CD4-positive, alpha-beta T cell (primary cell): ENCODE data around the gene CYP4X1. TPM values are rescaled to one million over a fixed set of nuclear protein-coding genes. Genes with fewer than 3 reads are reported as not detected.

Source experiments
- ATAC-seq: fragments of 200-7000 bp; cut with Tn5 transposase; one replicate; pipeline ENCODE4 v1.10.0; 2022; ENCODE audit warnings: mild to moderate bottlenecking; ENCODE audit not compliant: poor library complexity
- CTCF ChIA-PET: fragments of 350-600 bp; sonication (Branson Sonifier 250); formaldehyde crosslinking; loops from one replicate; lab custom pipeline; 2021; ENCODE audit warnings: antibody characterized with exemption, inconsistent platforms; lab: Charles Lee
- POLR2A ChIA-PET: fragments of 350-600 bp; sonication (Branson Sonifier 250); formaldehyde crosslinking; loops from one replicate; lab custom pipeline; 2021; ENCODE audit warnings: antibody characterized with exemption, inconsistent platforms; lab: Charles Lee
- DNase-seq, 14 experiments: peaks; one replicate each; pipeline ENCODE4 v3.0.0-alpha.2; 2013 to 2020; ENCODE audit warnings: mixed read lengths in 2 of 14
- H3K27ac ChIP-seq, 2 donors: one replicate each; pipeline versions ENCODE4 v1.5.1 to v1.7.0; 2013; ENCODE audit warnings: low read length in 2 of 2, low read depth in 1 of 2, mild to moderate bottlenecking in 1 of 2
- H3K27me3 ChIP-seq, 2 experiments: 1 replicate in 1 of 2; 2 replicates in 1 of 2; pipeline versions ENCODE4 v1.6.1 to v1.7.0; 2013; ENCODE audit warnings: low read length in 2 of 2, control low read depth in 1 of 2, mild to moderate bottlenecking in 1 of 2, moderate library complexity in 1 of 2; ENCODE audit not compliant: insufficient read depth in 2 of 2, control insufficient read depth in 1 of 2
- H3K36me3 ChIP-seq: one replicate; pipeline ENCODE4 v1.6.1; 2013; ENCODE audit warnings: low read length, control low read depth; ENCODE audit not compliant: insufficient read depth
- H3K4me1 ChIP-seq: one replicate; pipeline ENCODE4 v1.6.1; 2013; ENCODE audit warnings: low read length, control low read depth; ENCODE audit not compliant: insufficient read depth
- H3K4me3 ChIP-seq: one replicate; pipeline ENCODE4 v1.5.1; 2013; ENCODE audit warnings: mild to moderate bottlenecking, low read length, moderate library complexity
- H3K9me3 ChIP-seq, 2 experiments: 1 replicate in 1 of 2; 2 replicates in 1 of 2; pipeline versions ENCODE4 v1.6.1 to v1.7.0; 2013; ENCODE audit warnings: low read length in 2 of 2, mild to moderate bottlenecking in 2 of 2, control low read depth in 1 of 2, moderate library complexity in 1 of 2; ENCODE audit not compliant: control insufficient read depth in 1 of 2, insufficient read depth in 1 of 2
- H3K27ac Mint-ChIP-seq: one replicate; pipeline ENCODE4 v1.8.0; 2020; ENCODE audit warnings: mixed read lengths
- H3K27me3 Mint-ChIP-seq: one replicate; pipeline ENCODE4 v1.8.0; 2021; ENCODE audit warnings: mixed read lengths
- H3K36me3 Mint-ChIP-seq: one replicate; pipeline ENCODE4 v1.8.0; 2021; ENCODE audit warnings: low read depth, mixed read lengths
- H3K4me1 Mint-ChIP-seq: one replicate; pipeline ENCODE4 v1.8.0; 2021; ENCODE audit warnings: low read depth, mixed read lengths
- H3K4me3 Mint-ChIP-seq: one replicate; pipeline ENCODE4 v1.8.0; 2020; ENCODE audit warnings: mild to moderate bottlenecking, mixed read lengths
- H3K9me3 Mint-ChIP-seq: one replicate; pipeline ENCODE4 v1.8.0; 2020; ENCODE audit warnings: mixed read lengths
- intact Hi-C, 2 experiments: fragments of 100-400 bp; cut with DNase I in 1 of 2; cut with micrococcal nuclease in 1 of 2; formaldehyde crosslinking; loops; one replicate each; pipeline versions ENCODE4 v1.15.1 to v1.9.0; 2023 to 2025; cut with DNase I, micrococcal nuclease
- total RNA-seq, 174 experiments: library from RNA in 2 of 174; stranded (reverse) in 2 of 174; gene quantifications; one replicate each; pipeline ENCODE4 v1.2.3 and lab custom pipeline; 2021 to 2026
- TF ChIP-seq, protein P1 (sequence below): fragments of 200-600 bp; IDR thresholded peaks from one replicate; pipeline ENCODE4 v1.8.0; 2022; ENCODE audit warnings: antibody characterized with exemption, mild to moderate bottlenecking

The CYP4X1 gene
- total RNA-seq, 2 experiments from 2014 or later, result not detected

DNA sequence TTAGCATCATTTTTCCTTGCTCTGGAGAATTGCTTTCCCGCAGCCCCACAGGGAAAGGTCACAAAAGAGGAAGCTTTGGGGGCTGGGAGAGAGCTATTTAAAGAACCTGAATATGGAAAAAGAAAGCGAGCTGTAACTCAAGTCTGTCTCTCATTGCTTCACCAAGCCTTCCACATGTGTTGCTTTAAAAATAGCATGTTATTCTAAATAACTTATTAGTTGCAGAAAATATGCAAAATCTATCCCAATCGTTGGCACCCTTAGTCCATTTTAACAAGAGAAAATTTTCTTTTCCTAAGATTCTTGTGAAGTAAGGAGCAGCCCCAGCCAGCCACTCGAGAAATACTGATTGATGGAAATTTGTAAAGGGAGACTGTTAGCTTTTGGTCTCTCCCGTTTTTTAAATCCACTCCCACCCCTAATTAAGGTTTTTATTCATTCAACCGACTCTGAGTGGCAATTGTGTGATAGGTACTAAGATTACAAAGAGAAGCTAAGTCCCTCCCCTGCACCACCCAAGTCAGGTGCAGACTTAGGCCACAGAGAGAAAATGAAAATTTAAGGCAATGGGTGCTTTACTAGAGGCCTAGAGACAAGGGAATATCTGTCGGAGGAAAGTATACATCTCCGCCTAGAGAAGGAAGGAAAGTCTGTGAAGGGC is 802 bp downstream of the CYP4X1 start:
- TF ChIP-seq, protein P1, sequence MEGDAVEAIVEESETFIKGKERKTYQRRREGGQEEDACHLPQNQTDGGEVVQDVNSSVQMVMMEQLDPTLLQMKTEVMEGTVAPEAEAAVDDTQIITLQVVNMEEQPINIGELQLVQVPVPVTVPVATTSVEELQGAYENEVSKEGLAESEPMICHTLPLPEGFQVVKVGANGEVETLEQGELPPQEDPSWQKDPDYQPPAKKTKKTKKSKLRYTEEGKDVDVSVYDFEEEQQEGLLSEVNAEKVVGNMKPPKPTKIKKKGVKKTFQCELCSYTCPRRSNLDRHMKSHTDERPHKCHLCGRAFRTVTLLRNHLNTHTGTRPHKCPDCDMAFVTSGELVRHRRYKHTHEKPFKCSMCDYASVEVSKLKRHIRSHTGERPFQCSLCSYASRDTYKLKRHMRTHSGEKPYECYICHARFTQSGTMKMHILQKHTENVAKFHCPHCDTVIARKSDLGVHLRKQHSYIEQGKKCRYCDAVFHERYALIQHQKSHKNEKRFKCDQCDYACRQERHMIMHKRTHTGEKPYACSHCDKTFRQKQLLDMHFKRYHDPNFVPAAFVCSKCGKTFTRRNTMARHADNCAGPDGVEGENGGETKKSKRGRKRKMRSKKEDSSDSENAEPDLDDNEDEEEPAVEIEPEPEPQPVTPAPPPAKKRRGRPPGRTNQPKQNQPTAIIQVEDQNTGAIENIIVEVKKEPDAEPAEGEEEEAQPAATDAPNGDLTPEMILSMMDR, result no peak
- ATAC-seq, result no peak
- Mint-ChIP-seq H3K4me1 (no peaks in the 10 kb centered on the region), H3K9me3 (no peaks in the 10 kb centered on the region), H3K27me3 (peaks cover 48% of the 10 kb centered on the region), H3K36me3 (no peaks in the 10 kb centered on the region), H3K27ac (no peak overlapping the region), H3K4me3 (no peak overlapping the region)
- Histone ChIP-seq H3K27ac (no peak overlapping the region), H3K27me3 (peaks cover 17 to 18% of the 10 kb centered on the region in 2 experiments), H3K4me3 (no peak overlapping the region), H3K4me1 (no peaks in the 10 kb centered on the region), H3K9me3 (peaks cover 0 to 7% of the 10 kb centered on the region in 2 experiments), H3K36me3 (no peaks in the 10 kb centered on the region)
- intact Hi-C loops, result no loop called here
- ChIA-PET POLR2A (no interaction called here), CTCF (no interaction called here)
- DNase-seq, result no peak

DNA sequence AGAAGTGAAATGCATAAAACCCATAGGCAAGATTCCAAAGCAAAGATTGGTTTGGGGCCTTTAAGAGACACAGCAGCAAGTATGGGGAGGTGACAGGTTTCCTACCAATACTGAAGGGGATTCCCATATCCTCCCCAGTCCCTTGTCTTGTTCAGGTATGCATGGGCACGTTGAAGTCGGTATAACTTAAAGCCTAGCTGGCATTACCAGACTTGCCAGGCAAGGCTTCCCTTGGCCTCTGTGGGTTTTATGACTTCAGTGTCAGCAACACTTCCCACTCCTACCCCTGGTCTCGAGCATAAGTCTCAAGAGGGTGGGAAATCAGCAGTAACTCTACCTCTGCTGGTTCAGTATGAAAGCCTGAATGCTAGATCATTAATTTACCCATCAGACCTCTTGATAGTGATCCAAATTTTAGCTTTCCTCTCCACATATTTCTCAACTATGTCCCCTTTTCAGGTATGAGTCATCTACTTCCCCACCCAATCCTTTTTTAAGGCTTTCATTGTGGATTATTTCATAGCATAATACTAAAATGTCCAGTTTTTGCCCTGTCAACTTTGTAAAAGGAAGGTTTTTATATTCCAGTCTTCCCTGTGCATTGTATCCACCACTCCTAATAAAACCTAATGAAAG is 6.8 kb downstream of the CYP4X1 start:
- Mint-ChIP-seq H3K4me3 (no peak overlapping the region), H3K4me1 (no peaks in the 10 kb centered on the region), H3K36me3 (no peaks in the 10 kb centered on the region), H3K9me3 (no peaks in the 10 kb centered on the region), H3K27me3 (peaks cover 27% of the 10 kb centered on the region), H3K27ac (no peak overlapping the region)
- DNase-seq (no peak), ATAC-seq (no peak)
- TF ChIP-seq, protein P1, result no peak
- intact Hi-C loops, result no loop called here
- peaks cover 4 to 6% of the 10 kb centered on the region in 2 experiments for H3K27me3 ChIP-seq
- no peaks in the 10 kb centered on the region for H3K9me3 ChIP-seq
- ChIA-PET CTCF (no interaction called here), POLR2A (no interaction called here)
- no peaks in the 10 kb centered on the region for H3K36me3 ChIP-seq
- H3K4me3 ChIP-seq, result no peak overlapping the region
- no peaks in the 10 kb centered on the region for H3K4me1 ChIP-seq
- H3K27ac ChIP-seq, result no peak overlapping the region

DNA sequence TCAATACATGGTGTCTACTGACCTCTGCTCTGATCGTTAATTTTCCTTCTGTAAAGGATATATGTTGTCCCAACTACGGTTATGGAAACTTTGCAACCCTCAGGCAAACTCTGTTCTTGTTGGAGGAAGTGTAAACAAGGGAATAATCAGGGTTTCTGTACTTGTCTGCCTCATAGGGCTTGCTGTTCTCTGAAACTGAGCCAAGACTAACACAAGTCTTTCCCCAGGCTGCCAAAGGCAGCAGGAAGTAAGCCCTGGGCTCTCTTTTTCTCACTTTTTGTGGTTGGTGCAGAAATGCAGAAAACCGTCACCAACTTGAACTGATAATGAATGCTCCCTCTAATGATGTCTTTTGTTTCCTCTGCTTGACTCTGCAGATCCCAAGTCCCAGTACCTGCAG is 7.6 kb downstream of the CYP4X1 start:
- intact Hi-C loops, result no loop called here
- no peak for DNase-seq
- ChIA-PET POLR2A (no interaction called here), CTCF (no interaction called here)
- Histone ChIP-seq H3K27ac (no peak overlapping the region), H3K9me3 (no peaks in the 10 kb centered on the region), H3K4me3 (no peak overlapping the region), H3K36me3 (no peaks in the 10 kb centered on the region), H3K27me3 (peaks cover under 1 to 4% of the 10 kb centered on the region in 2 experiments), H3K4me1 (no peaks in the 10 kb centered on the region)
- Mint-ChIP-seq H3K4me3 (no peak overlapping the region), H3K9me3 (no peaks in the 10 kb centered on the region), H3K27ac (no peak overlapping the region), H3K27me3 (peaks cover 27% of the 10 kb centered on the region), H3K4me1 (no peaks in the 10 kb centered on the region), H3K36me3 (no peaks in the 10 kb centered on the region)
- no peak for ATAC-seq
- TF ChIP-seq, protein P1, result no peak
